Measurements from ENCODE around the gene CLDN19. TPM values are rescaled to one million over a fixed set of nuclear protein-coding genes. Genes with fewer than 3 reads are reported as not detected.
A peak's percentile ranks its signal among the peaks of the same experiment; 100 is the strongest.

The CLDN19 gene
- total and polyA plus RNA-seq, 7 donors = 0.03 to 0.34 (median 0.14) TPM; not detected in 4

- H3K27me3 ChIP-seq (ENCODE audit: insufficient read depth in 3 of 3, low read length in 2 of 3) = peaks cover 0 to 3% (median 0%) of the 10 kb centered on the region in 3 donors
- H3K36me3 ChIP-seq (ENCODE audit: insufficient read depth in 1 of 2, low read depth in 1 of 2) = no peaks in the 10 kb centered on the region
- TF ChIP-seq, protein P1, sequence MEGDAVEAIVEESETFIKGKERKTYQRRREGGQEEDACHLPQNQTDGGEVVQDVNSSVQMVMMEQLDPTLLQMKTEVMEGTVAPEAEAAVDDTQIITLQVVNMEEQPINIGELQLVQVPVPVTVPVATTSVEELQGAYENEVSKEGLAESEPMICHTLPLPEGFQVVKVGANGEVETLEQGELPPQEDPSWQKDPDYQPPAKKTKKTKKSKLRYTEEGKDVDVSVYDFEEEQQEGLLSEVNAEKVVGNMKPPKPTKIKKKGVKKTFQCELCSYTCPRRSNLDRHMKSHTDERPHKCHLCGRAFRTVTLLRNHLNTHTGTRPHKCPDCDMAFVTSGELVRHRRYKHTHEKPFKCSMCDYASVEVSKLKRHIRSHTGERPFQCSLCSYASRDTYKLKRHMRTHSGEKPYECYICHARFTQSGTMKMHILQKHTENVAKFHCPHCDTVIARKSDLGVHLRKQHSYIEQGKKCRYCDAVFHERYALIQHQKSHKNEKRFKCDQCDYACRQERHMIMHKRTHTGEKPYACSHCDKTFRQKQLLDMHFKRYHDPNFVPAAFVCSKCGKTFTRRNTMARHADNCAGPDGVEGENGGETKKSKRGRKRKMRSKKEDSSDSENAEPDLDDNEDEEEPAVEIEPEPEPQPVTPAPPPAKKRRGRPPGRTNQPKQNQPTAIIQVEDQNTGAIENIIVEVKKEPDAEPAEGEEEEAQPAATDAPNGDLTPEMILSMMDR (IDR thresholded peaks at IDR 0.05) = no peak
- no peaks in the 10 kb centered on the region for H3K4me1 ChIP-seq
- H3K27ac ChIP-seq = no peak overlapping the region
- no peak overlapping the region for H3K4me3 ChIP-seq
- ATAC-seq (peak in 1 of 4 donors; percentile 37), DNase-seq (no peak)
- intact Hi-C loops (cut with DNase I) = no loop called here
- no peaks in the 10 kb centered on the region for H3K9me3 ChIP-seq
- 51 to 63% (median 56%) methylated on average over 4 of the region's 4 CpGs for WGBS, 3 donors
Measured at GRCh38 chr1:42736152-42736551, 3.9 kb downstream of the CLDN19 start.

DNA sequence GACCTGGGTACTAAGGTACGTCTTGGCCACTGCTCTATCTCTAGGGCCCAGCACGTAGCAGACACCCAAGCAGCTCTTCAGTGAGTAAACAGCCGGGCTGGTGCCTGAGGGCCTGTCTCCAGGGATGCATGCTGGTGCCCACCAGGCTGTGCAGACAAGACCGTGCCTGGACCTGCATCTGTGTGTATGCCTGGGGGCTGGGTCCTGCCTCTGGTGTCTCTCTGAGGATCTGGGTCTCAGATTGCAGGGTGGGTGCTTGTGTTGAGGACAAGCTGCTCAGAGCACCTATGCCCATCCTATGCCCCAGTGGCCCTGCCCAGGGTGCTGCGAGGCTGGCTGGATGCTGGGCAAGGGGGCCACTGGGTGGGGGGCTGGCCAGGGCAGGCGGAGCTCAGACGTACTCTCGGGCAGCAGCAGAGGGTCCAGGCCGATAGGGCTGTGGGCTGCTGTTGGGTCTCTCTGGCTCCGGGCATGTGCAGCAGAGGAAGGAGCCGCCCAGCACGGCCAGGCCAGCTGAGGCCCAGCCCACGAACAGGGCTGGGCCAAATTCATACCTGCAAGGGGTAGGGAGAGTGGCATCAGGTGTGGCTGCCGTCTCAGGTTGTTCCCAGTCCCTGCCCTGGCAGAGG lies 4.4 kb downstream of the CLDN19 start:
- ATAC-seq (no peak), DNase-seq (no peak)
- Histone ChIP-seq H3K27me3 (ENCODE audit: insufficient read depth in 3 of 3, low read length in 2 of 3) (peaks cover 0 to 3% (median 0%) of the 10 kb centered on the region in 3 donors), H3K36me3 (ENCODE audit: insufficient read depth in 1 of 2, low read depth in 1 of 2) (no peaks in the 10 kb centered on the region), H3K4me1 (no peaks in the 10 kb centered on the region), H3K27ac (no peak overlapping the region), H3K4me3 (no peak overlapping the region), H3K9me3 (no peaks in the 10 kb centered on the region)
- WGBS, 3 donors = 82 to 89% (median 88%) methylated on average over 11 to 14 of the region's 14 CpGs
- TF ChIP-seq, protein P1 (IDR thresholded peaks at IDR 0.05) = no peak
- intact Hi-C loops (cut with DNase I) = no loop called here

DNA sequence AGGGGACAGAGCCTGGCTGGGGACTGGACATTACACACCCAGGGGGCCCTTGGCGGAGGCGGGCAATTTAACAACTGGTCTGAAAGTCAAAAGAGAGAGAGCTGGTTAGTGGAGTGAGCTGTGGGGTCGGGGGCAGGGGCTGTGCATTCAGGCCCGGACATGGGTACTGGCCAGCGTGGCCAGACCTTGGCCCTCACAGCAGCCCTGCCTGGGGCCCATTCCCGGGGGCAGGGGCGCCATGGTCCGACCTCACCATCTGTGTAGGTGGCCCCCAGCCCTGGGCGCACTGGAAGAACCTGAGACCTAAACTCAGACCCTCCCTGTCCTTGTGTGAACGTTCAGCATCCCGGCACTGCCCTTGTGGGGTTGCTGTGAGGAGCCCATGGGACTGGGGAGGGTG lies 5.0 kb downstream of the CLDN19 start:
- Histone ChIP-seq H3K9me3 (no peaks in the 10 kb centered on the region), H3K4me1 (no peaks in the 10 kb centered on the region), H3K4me3 (no peak overlapping the region), H3K27me3 (ENCODE audit: insufficient read depth in 3 of 3, low read length in 2 of 3) (peaks cover 0 to 3% (median 0%) of the 10 kb centered on the region in 3 donors), H3K27ac (no peak overlapping the region), H3K36me3 (ENCODE audit: insufficient read depth in 1 of 2, low read depth in 1 of 2) (no peaks in the 10 kb centered on the region)
- 81 to 85% (median 84%) methylated on average over 11 of the region's 11 CpGs for WGBS, 3 donors
- TF ChIP-seq, protein P1 (IDR thresholded peaks at IDR 0.05) = no peak
- ATAC-seq = no peak
- no peak for DNase-seq
- intact Hi-C loops (cut with DNase I) = no loop called here

GRCh38 chr1:42734201-42735035 lies 5.6 kb downstream of the CLDN19 start:
- H3K9me3 ChIP-seq = no peaks in the 10 kb centered on the region
- TF ChIP-seq, protein P1 (IDR thresholded peaks at IDR 0.05) = no peak
- no peaks in the 10 kb centered on the region for H3K36me3 ChIP-seq (ENCODE audit: insufficient read depth in 1 of 2, low read depth in 1 of 2)
- WGBS, 3 donors = 86 to 96% (median 93%) methylated on average over 7 of the region's 7 CpGs
- H3K27ac ChIP-seq = no peak overlapping the region
- peaks cover 0 to 3% (median 0%) of the 10 kb centered on the region in 3 donors for H3K27me3 ChIP-seq (ENCODE audit: insufficient read depth in 3 of 3, low read length in 2 of 3)
- intact Hi-C loops (cut with DNase I) = no loop called here
- H3K4me1 ChIP-seq = no peaks in the 10 kb centered on the region
- ATAC-seq (no peak), DNase-seq (no peak)
- H3K4me3 ChIP-seq = no peak overlapping the region
